ENCODE results near the gene ENPP3. TPM values are rescaled to one million over a fixed set of nuclear protein-coding genes. Genes with fewer than 3 reads are reported as not detected.

ENPP3 gene
- total RNA-seq, 2 donors from 2014 or later = not detected

DNA sequence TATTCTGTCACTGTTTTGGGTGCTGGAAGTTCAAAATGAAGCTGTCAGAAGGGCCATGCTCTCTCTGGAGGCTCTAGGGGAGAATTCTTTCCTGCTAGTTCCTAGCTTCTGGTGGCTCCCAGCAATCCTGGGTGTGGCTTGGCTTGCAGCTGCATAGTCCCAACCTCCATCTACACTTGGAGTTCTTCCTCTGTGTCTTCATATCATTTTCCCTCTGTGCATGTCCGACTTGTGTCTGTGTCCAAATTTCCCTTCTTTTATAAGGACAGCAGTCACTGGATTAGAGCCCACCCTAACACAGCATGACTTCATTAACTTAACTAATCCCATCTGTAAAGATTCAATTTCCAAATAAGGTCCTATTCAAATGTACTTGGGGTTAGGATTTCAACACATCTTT, 147.5 kb downstream of the ENPP3 start:
- no peaks in the 10 kb centered on the region for H3K9me3 ChIP-seq (ENCODE audit: control insufficient read depth, low read length)
- Mint-ChIP-seq H3K4me3 (no peak overlapping the region), H3K4me1 (no peaks in the 10 kb centered on the region), H3K27ac (no peak overlapping the region), H3K36me3 (ENCODE audit: low read depth) (no peaks in the 10 kb centered on the region), H3K9me3 (no peaks in the 10 kb centered on the region), H3K27me3 (ENCODE audit: insufficient read depth) (peaks cover 11% of the 10 kb centered on the region)
- 97% methylated on average over 1 of the region's 1 CpG; no CpG with 5 or more reads in 1 of the 2 experiments for WGBS, 2 experiments (ENCODE audit: insufficient coverage in 1 of 2, insufficient read length in 1 of 2)
- H3K27me3 ChIP-seq (ENCODE audit: control insufficient read depth, insufficient read depth, low read length, poor library complexity, severe bottlenecking) = no peaks in the 10 kb centered on the region
- no peak overlapping the region for H3K9ac ChIP-seq (ENCODE audit: extremely low read depth, low read length, poor library complexity, severe bottlenecking)
- TF ChIP-seq, protein P1, sequence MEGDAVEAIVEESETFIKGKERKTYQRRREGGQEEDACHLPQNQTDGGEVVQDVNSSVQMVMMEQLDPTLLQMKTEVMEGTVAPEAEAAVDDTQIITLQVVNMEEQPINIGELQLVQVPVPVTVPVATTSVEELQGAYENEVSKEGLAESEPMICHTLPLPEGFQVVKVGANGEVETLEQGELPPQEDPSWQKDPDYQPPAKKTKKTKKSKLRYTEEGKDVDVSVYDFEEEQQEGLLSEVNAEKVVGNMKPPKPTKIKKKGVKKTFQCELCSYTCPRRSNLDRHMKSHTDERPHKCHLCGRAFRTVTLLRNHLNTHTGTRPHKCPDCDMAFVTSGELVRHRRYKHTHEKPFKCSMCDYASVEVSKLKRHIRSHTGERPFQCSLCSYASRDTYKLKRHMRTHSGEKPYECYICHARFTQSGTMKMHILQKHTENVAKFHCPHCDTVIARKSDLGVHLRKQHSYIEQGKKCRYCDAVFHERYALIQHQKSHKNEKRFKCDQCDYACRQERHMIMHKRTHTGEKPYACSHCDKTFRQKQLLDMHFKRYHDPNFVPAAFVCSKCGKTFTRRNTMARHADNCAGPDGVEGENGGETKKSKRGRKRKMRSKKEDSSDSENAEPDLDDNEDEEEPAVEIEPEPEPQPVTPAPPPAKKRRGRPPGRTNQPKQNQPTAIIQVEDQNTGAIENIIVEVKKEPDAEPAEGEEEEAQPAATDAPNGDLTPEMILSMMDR (conservative IDR thresholded peaks at IDR 0.05) = no peak
- no peak overlapping the region for H3K27ac ChIP-seq (ENCODE audit: low read depth, low read length)
- H3K36me3 ChIP-seq (ENCODE audit: control insufficient read depth, insufficient read depth, low read length) = no peaks in the 10 kb centered on the region
- H3K4me3 ChIP-seq (ENCODE audit: low read length) = no peak overlapping the region
- H3K4me1 ChIP-seq (ENCODE audit: control insufficient read depth, insufficient read depth, low read length) = no peaks in the 10 kb centered on the region
- DNase-seq = no peak

DNA sequence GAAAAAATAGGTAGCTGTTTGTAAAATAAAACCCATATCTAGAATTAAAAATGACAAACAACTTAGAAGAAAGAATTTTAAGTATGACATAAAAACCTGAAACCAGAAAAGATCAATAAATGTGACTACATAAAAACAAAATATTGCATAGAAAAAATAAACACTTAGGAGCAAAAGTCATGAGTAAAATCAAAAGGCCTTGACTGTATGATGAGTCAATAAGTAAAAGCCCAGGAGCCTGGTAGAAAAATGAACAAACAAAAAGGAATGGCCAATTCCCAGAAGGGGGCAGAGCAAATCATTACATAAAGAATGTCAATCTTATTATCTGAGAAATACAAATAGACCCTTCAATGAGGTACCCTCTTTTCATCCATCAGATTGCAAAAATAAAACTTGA, 150.0 kb downstream of the ENPP3 start:
- Histone ChIP-seq H3K9me3 (ENCODE audit: control insufficient read depth, low read length) (no peaks in the 10 kb centered on the region), H3K4me3 (ENCODE audit: low read length) (no peak overlapping the region), H3K27me3 (ENCODE audit: control insufficient read depth, insufficient read depth, low read length, poor library complexity, severe bottlenecking) (no peaks in the 10 kb centered on the region), H3K27ac (ENCODE audit: low read depth, low read length) (no peak overlapping the region), H3K36me3 (ENCODE audit: control insufficient read depth, insufficient read depth, low read length) (no peaks in the 10 kb centered on the region), H3K9ac (ENCODE audit: extremely low read depth, low read length, poor library complexity, severe bottlenecking) (no peak overlapping the region), H3K4me1 (ENCODE audit: control insufficient read depth, insufficient read depth, low read length) (no peaks in the 10 kb centered on the region)
- H3K27me3 Mint-ChIP-seq (ENCODE audit: insufficient read depth) = peaks cover 2% of the 10 kb centered on the region
- no peak overlapping the region for H3K4me3 Mint-ChIP-seq
- DNase-seq = no peak
- no peaks in the 10 kb centered on the region for H3K36me3 Mint-ChIP-seq (ENCODE audit: low read depth)
- no peaks in the 10 kb centered on the region for H3K4me1 Mint-ChIP-seq
- TF ChIP-seq, protein P1 (conservative IDR thresholded peaks at IDR 0.05) = no peak
- no peak overlapping the region for H3K27ac Mint-ChIP-seq
- no peaks in the 10 kb centered on the region for H3K9me3 Mint-ChIP-seq

DNA sequence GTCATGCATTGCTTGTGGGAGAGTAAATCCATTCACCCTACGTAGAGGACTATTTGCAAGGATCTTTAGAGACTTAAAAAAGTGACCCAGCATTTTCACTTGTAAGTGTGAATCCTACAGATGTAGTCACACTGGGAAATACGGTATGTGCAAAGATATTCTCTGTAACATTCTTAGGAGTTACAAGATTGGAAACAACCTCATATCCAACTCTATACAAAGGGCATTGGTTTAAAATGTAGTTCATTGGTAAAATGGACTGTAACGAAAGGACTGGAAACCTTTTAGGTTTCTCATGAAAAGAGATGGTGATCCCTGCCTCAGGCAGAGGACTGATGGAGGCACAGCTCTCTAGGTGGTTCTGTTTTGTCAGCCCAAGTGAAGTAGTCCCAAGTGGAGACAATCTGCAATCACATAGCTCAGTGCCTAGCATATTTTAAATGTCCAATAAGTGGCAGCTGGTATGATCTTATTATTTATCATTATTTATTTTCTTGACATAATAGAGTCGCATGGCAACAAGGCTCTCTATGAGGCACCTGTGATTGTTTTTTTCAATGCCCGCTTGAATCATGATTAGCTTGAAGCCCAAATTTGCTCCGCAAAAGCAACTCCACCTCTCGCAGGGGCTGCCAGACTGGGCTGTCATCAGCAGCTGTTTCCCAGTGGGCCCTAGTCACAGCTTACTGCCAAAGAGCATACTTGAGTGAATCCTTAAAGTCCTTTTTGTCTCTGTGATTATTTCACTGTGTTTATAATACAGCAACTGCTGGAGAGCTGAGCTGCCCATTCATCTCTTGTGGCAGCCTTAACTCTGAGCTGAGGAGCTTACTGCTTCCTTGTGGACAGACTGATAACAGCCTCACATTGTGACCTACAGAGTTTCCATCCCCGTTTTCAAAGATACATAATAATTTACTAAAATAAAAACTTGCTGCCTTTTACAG, 150.9 kb downstream of the ENPP3 start:
- no peak overlapping the region for H3K27ac ChIP-seq (ENCODE audit: low read depth, low read length)
- Mint-ChIP-seq H3K27ac (no peak overlapping the region), H3K4me3 (no peak overlapping the region), H3K9me3 (no peaks in the 10 kb centered on the region), H3K4me1 (no peaks in the 10 kb centered on the region), H3K27me3 (ENCODE audit: insufficient read depth) (peaks cover 2% of the 10 kb centered on the region), H3K36me3 (ENCODE audit: low read depth) (no peaks in the 10 kb centered on the region)
- WGBS, 2 experiments (ENCODE audit: insufficient coverage in 1 of 2, insufficient read length in 1 of 2) = 89 to 93% methylated on average over 7 to 8 of the region's 8 CpGs
- TF ChIP-seq, protein P1 (conservative IDR thresholded peaks at IDR 0.05) = peak; percentile 41
- no peaks in the 10 kb centered on the region for H3K4me1 ChIP-seq (ENCODE audit: control insufficient read depth, insufficient read depth, low read length)
- no peak overlapping the region for H3K4me3 ChIP-seq (ENCODE audit: low read length)
- H3K27me3 ChIP-seq (ENCODE audit: control insufficient read depth, insufficient read depth, low read length, poor library complexity, severe bottlenecking) = no peaks in the 10 kb centered on the region
- peak; percentile 57 for DNase-seq
- no peaks in the 10 kb centered on the region for H3K9me3 ChIP-seq (ENCODE audit: control insufficient read depth, low read length)
- H3K36me3 ChIP-seq (ENCODE audit: control insufficient read depth, insufficient read depth, low read length) = no peaks in the 10 kb centered on the region
- H3K9ac ChIP-seq (ENCODE audit: extremely low read depth, low read length, poor library complexity, severe bottlenecking) = no peak overlapping the region
